Central memory CD8-positive, alpha-beta T cell (primary cell): ENCODE results near the gene CAV3.

Experiments
- ATAC-seq: fragments of 150-1000 bp; cut with Tn5 transposase; replicated peaks from 2 replicates; pipeline ENCODE4 v1.10.0; 2022; ENCODE audit warnings: mild to moderate bottlenecking, moderate FRiP score, moderate number of reproducible peaks; ENCODE audit not compliant: poor library complexity, severe bottlenecking; ENCODE audit errors: extremely low read depth
- DNase-seq, 2 donors: peaks; one replicate each; pipeline ENCODE4 v3.0.0; 2021; ENCODE audit warnings: low spot score in 2 of 2
- H3K27ac Mint-ChIP-seq: one replicate; pipeline ENCODE4 v1.8.0; 2022; ENCODE audit warnings: low read depth, mild to moderate bottlenecking, moderate library complexity, mixed read lengths
- H3K27me3 Mint-ChIP-seq: one replicate; pipeline ENCODE4 v1.8.0; 2022; ENCODE audit warnings: mixed read lengths
- H3K36me3 Mint-ChIP-seq: one replicate; pipeline ENCODE4 v1.8.0; 2022; ENCODE audit warnings: mild to moderate bottlenecking, moderate library complexity, mixed read lengths; ENCODE audit not compliant: insufficient read depth
- H3K4me1 Mint-ChIP-seq: one replicate; pipeline ENCODE4 v1.8.0; 2022; ENCODE audit warnings: mixed read lengths
- H3K4me3 Mint-ChIP-seq: one replicate; pipeline ENCODE4 v1.8.0; 2022; ENCODE audit warnings: mild to moderate bottlenecking, moderate library complexity, mixed read lengths
- H3K9me3 Mint-ChIP-seq: one replicate; pipeline ENCODE4 v1.8.0; 2022; ENCODE audit warnings: mixed read lengths

Gene CAV3

GRCh38 chr3:8768364-8769087, 34.9 kb downstream of the CAV3 start:
- Mint-ChIP-seq H3K27me3 (peaks cover 21% of the 10 kb centered on the region), H3K27ac (no peak overlapping the region), H3K9me3 (no peaks in the 10 kb centered on the region), H3K4me3 (peak overlapping the region; percentile 49), H3K36me3 (no peaks in the 10 kb centered on the region), H3K4me1 (peaks cover 14% of the 10 kb centered on the region)
- no peak for DNase-seq
- ATAC-seq, result no peak

- Mint-ChIP-seq H3K27ac (no peak within 1 kb of the TSS), H3K4me3 (peak within 1 kb of the TSS; percentile 49), H3K9me3 (no peaks in the 10 kb centered on the region), H3K4me1 (peaks cover 14% of the 10 kb centered on the region), H3K27me3 (peaks cover 21% of the 10 kb centered on the region), H3K36me3 (no peaks in the 10 kb centered on the region)
- DNase-seq, result peak in 1 of 2 donors; percentile 23
- peak; percentile 48 for ATAC-seq
These were observed 35.7 kb downstream of the CAV3 start, which contains the start of gene OXTR for GRCh38 chr3:8769088-8769822. Gene OXTR (minus strand): TSS chr3:8769613. CDS start chr3:8768187, 1,426 bp downstream.

- Mint-ChIP-seq H3K27ac (no peak overlapping the region), H3K4me1 (peaks cover 8% of the 10 kb centered on the region), H3K36me3 (no peaks in the 10 kb centered on the region), H3K9me3 (no peaks in the 10 kb centered on the region), H3K27me3 (peaks cover 35% of the 10 kb centered on the region), H3K4me3 (no peak overlapping the region)
- DNase-seq, result no peak
- no peak for ATAC-seq
These were observed 40.4 kb downstream of the CAV3 start for GRCh38 chr3:8773941-8774542.

GRCh38 chr3:8775181-8775580, 41.6 kb downstream of the CAV3 start:
- Mint-ChIP-seq H3K27ac (no peak overlapping the region), H3K36me3 (no peaks in the 10 kb centered on the region), H3K9me3 (no peaks in the 10 kb centered on the region), H3K27me3 (peaks cover 23% of the 10 kb centered on the region), H3K4me3 (no peak overlapping the region), H3K4me1 (no peaks in the 10 kb centered on the region)
- ATAC-seq, result no peak
- no peak for DNase-seq

GRCh38 chr3:8775602-8776001, 42.0 kb downstream of the CAV3 start:
- Mint-ChIP-seq H3K27me3 (peaks cover 23% of the 10 kb centered on the region), H3K9me3 (no peaks in the 10 kb centered on the region), H3K4me1 (no peaks in the 10 kb centered on the region), H3K36me3 (no peaks in the 10 kb centered on the region), H3K27ac (no peak overlapping the region), H3K4me3 (no peak overlapping the region)
- ATAC-seq (no peak), DNase-seq (no peak)

GRCh38 chr3:8776406-8776805, 42.8 kb downstream of the CAV3 start:
- Mint-ChIP-seq H3K4me1 (no peaks in the 10 kb centered on the region), H3K4me3 (no peak overlapping the region), H3K9me3 (no peaks in the 10 kb centered on the region), H3K27me3 (peaks cover 23% of the 10 kb centered on the region), H3K36me3 (no peaks in the 10 kb centered on the region), H3K27ac (no peak overlapping the region)
- ATAC-seq, result no peak
- no peak for DNase-seq

- Mint-ChIP-seq H3K27ac (no peak overlapping the region), H3K4me3 (no peak overlapping the region), H3K36me3 (no peaks in the 10 kb centered on the region), H3K9me3 (no peaks in the 10 kb centered on the region), H3K4me1 (no peaks in the 10 kb centered on the region), H3K27me3 (peaks cover 23% of the 10 kb centered on the region)
- ATAC-seq (no peak), DNase-seq (no peak)
These were observed 43.8 kb downstream of the CAV3 start for GRCh38 chr3:8777201-8777977.

- H3K27me3 Mint-ChIP-seq, result peaks cover 23% of the 10 kb centered on the region
- no peak overlapping the region for H3K4me3 Mint-ChIP-seq
- ATAC-seq, result no peak
- H3K4me1 Mint-ChIP-seq, result no peaks in the 10 kb centered on the region
- no peaks in the 10 kb centered on the region for H3K36me3 Mint-ChIP-seq
- no peak overlapping the region for H3K27ac Mint-ChIP-seq
- DNase-seq, result no peak
- H3K9me3 Mint-ChIP-seq, result no peaks in the 10 kb centered on the region
These were observed 44.3 kb downstream of the CAV3 start for GRCh38 chr3:8777978-8778267.

GRCh38 chr3:8778475-8778874, 44.9 kb downstream of the CAV3 start:
- peaks cover 23% of the 10 kb centered on the region for H3K27me3 Mint-ChIP-seq
- no peak for ATAC-seq
- no peaks in the 10 kb centered on the region for H3K36me3 Mint-ChIP-seq
- DNase-seq, result no peak
- H3K4me3 Mint-ChIP-seq, result no peak overlapping the region
- H3K27ac Mint-ChIP-seq, result no peak overlapping the region
- no peaks in the 10 kb centered on the region for H3K4me1 Mint-ChIP-seq
- no peaks in the 10 kb centered on the region for H3K9me3 Mint-ChIP-seq

- Mint-ChIP-seq H3K4me1 (no peaks in the 10 kb centered on the region), H3K9me3 (no peaks in the 10 kb centered on the region), H3K36me3 (no peaks in the 10 kb centered on the region), H3K4me3 (no peak overlapping the region), H3K27me3 (peaks cover 20% of the 10 kb centered on the region), H3K27ac (no peak overlapping the region)
- ATAC-seq, result no peak
- DNase-seq, result no peak
These were observed 46.7 kb downstream of the CAV3 start for GRCh38 chr3:8780279-8780678.

GRCh38 chr3:8784676-8785435, 51.3 kb downstream of the CAV3 start:
- no peak for DNase-seq
- Mint-ChIP-seq H3K4me3 (no peak overlapping the region), H3K27ac (no peak overlapping the region), H3K36me3 (no peaks in the 10 kb centered on the region), H3K9me3 (peaks cover 11% of the 10 kb centered on the region), H3K27me3 (no peaks in the 10 kb centered on the region), H3K4me1 (no peaks in the 10 kb centered on the region)
- ATAC-seq, result no peak

GRCh38 chr3:8790529-8790928, 56.9 kb downstream of the CAV3 start:
- DNase-seq (no peak), ATAC-seq (no peak)
- H3K36me3 Mint-ChIP-seq, result peaks cover 1% of the 10 kb centered on the region
- H3K4me3 Mint-ChIP-seq, result no peak overlapping the region
- peaks cover 11% of the 10 kb centered on the region for H3K9me3 Mint-ChIP-seq
- no peak overlapping the region for H3K27ac Mint-ChIP-seq
- no peaks in the 10 kb centered on the region for H3K4me1 Mint-ChIP-seq
- H3K27me3 Mint-ChIP-seq, result no peaks in the 10 kb centered on the region
